Measurements from ENCODE around the gene UGT2B15.
"Not testable (repeated sequence)": the region's sequence is repeated elsewhere in the genome, so short reads cannot be mapped to it uniquely, and the experiment has no call there.

Gene UGT2B15

DNA sequence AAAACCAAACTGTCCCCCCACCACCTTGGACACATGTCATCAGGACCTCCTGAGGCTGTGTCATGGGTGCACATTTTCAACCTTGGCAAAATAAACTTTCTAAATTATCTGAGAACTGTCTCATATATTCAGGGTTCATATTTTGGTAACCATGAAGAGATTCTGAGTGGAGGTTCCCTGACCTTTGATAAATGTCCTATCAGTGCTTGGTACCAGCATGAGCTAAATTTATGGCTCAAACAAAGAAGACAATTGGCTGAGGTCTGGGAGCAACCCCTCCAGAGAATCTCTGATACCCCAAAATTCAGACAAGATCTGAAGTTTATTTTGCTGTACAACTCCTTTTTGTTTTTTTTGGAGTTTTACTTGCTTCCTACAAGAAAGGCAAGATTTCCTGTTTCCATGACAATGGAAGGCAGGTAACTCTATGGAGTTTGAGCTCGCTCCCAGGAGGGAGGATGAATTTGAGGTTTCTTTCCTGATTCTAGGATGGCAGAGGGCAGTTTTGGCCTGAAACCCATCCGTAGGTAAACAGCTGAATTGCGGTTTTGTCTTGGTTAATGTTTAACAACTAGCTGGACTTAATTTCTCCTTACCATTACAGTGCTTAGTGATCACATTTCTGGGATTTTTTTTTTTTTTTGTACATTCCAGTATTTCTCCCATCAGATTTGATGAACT, 14.5 kb downstream of the UGT2B15 start:
- Histone ChIP-seq H3K4me2 (no peak overlapping the region), H3K4me3 (no peak overlapping the region), H3K27ac (no peak overlapping the region), H3K9ac (no peak overlapping the region), H3K4me1 (no peaks in the 10 kb centered on the region), H3K9me3 (replicated peaks in 1 of 11) (no peaks in the 10 kb centered on the region), H3K27me3 (no peaks in the 10 kb centered on the region), H3K36me3 (no peaks in the 10 kb centered on the region), H4K20me1 (no peaks in the 10 kb centered on the region)
- TF ChIP-seq Cebpa-rat (IDR thresholded peaks at IDR 0.05): no peak

DNA sequence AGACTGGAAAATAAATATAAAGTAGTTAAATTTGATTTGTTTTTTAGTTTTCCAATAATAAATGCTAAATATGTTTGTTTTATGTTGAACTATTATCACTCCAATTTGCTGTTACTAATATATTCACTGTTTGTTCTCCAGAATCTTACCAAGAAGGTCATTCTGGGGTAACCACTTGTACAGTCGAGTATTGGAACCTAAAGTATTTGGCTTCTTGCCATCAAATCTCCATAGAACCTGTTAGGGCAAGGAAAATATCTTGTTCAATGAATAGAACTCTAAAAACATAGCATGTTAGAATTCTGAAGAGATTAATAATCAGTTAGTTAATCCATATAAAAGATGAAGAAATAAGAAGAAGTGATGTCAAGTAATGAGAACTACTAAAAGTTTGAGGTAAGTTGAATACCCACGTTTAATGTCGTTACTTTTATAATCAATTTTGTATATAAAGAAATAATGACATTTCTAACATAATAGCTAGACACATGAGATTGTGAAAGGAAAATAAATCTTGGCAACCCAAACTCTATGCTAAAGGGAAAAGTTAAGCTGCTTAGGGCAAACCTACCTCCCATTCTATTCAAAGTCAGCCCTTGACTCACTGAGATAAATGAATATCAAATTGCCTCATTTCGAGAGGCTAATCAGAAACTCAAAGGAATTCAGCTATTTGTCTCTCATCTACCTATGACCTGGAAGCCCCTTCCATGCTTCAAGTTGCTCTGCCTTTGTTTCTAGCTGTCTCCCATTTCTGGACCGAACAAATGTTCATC, 15.3 kb downstream of the UGT2B15 start:
- Histone ChIP-seq H4K20me1 (no peaks in the 10 kb centered on the region), H3K27me3 (no peaks in the 10 kb centered on the region), H3K36me3 (no peaks in the 10 kb centered on the region), H3K4me3 (no peak overlapping the region), H3K27ac (no peak overlapping the region), H3K4me2 (no peak overlapping the region), H3K4me1 (no peaks in the 10 kb centered on the region), H3K9me3 (replicated peaks in 1 of 11) (no peaks in the 10 kb centered on the region), H3K9ac (no peak overlapping the region)
- no peak for TF ChIP-seq Cebpa-rat (IDR thresholded peaks at IDR 0.05)

DNA sequence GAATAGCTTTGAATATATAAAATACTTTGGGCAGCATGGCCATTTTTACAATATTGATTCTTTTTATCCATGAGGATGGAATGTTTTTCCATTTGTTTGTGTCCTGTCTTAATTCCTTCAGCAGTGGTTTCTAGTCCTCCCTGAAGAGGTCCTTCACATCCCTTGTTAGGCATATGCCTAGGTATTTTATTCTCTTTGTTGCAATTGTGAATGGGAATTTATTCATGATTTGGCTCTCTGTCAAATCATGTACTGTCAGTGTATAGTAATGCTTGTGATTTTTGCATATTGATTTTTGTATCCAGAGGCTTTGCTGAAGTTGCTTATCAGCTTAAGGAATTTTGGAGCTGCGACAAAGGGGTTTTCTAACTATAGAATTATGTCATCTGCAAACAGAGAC, 18.5 kb downstream of the UGT2B15 start:
- Histone ChIP-seq H3K4me1 (no peaks in the 10 kb centered on the region), H3K4me3 (no peak overlapping the region), H3K9ac (no peak overlapping the region), H3K36me3 (no peaks in the 10 kb centered on the region), H3K4me2 (no peak overlapping the region), H3K9me3 (replicated peaks in 1 of 11) (no peaks in the 10 kb centered on the region), H4K20me1 (no peaks in the 10 kb centered on the region), H3K27me3 (no peaks in the 10 kb centered on the region), H3K27ac (no peak overlapping the region)
- TF ChIP-seq Cebpa-rat (IDR thresholded peaks at IDR 0.05): no peak

GRCh38 chr4:68630371-68630770, 40.1 kb downstream of the UGT2B15 start:
- Histone ChIP-seq H3K4me2 (no peak overlapping the region), H4K20me1 (no peaks in the 10 kb centered on the region), H3K4me3 (no peak overlapping the region), H3K27me3 (no peaks in the 10 kb centered on the region), H3K9ac (no peak overlapping the region), H3K9me3 (replicated peaks in 1 of 11) (no peaks in the 10 kb centered on the region), H3K36me3 (no peaks in the 10 kb centered on the region), H3K27ac (no peak overlapping the region), H3K4me1 (no peaks in the 10 kb centered on the region)
- TF ChIP-seq Cebpa-rat (IDR thresholded peaks at IDR 0.05): no peak

- H4K20me1 ChIP-seq; H3K4me1 ChIP-seq; H3K4me3 ChIP-seq; H3K27ac ChIP-seq; H3K9ac ChIP-seq; H3K4me2 ChIP-seq; H3K27me3 ChIP-seq; H3K9me3 ChIP-seq (replicated peaks in 1 of 11); H3K36me3 ChIP-seq: not testable (repeated sequence)
Measured at GRCh38 chr4:68622731-68623130, 47.7 kb downstream of the UGT2B15 start.

GRCh38 chr4:68617003-68617698, 53.3 kb downstream of the UGT2B15 start:
- Histone ChIP-seq H4K20me1 (no peaks in the 10 kb centered on the region), H3K36me3 (no peaks in the 10 kb centered on the region), H3K27me3 (no peaks in the 10 kb centered on the region), H3K4me3 (no peak overlapping the region), H3K4me1 (no peaks in the 10 kb centered on the region), H3K4me2 (no peak overlapping the region), H3K9ac (no peak overlapping the region), H3K27ac (no peak overlapping the region), H3K9me3 (replicated peaks in 1 of 11) (no peaks in the 10 kb centered on the region)
- no peak for TF ChIP-seq Cebpa-rat (IDR thresholded peaks at IDR 0.05)

GRCh38 chr4:68615699-68616422, 54.6 kb downstream of the UGT2B15 start:
- Histone ChIP-seq H4K20me1 (no peaks in the 10 kb centered on the region), H3K4me2 (no peak overlapping the region), H3K9ac (no peak overlapping the region), H3K4me3 (no peak overlapping the region), H3K4me1 (no peaks in the 10 kb centered on the region), H3K9me3 (replicated peaks in 1 of 11) (no peaks in the 10 kb centered on the region), H3K27ac (no peak overlapping the region), H3K27me3 (no peaks in the 10 kb centered on the region), H3K36me3 (no peaks in the 10 kb centered on the region)
- no peak for TF ChIP-seq Cebpa-rat (IDR thresholded peaks at IDR 0.05)

GRCh38 chr4:68613752-68614151, 56.7 kb downstream of the UGT2B15 start:
- Histone ChIP-seq H3K9ac (no peak overlapping the region), H4K20me1 (no peaks in the 10 kb centered on the region), H3K4me2 (no peak overlapping the region), H3K27me3 (no peaks in the 10 kb centered on the region), H3K36me3 (no peaks in the 10 kb centered on the region), H3K27ac (no peak overlapping the region), H3K9me3 (replicated peaks in 1 of 11) (no peaks in the 10 kb centered on the region), H3K4me1 (no peaks in the 10 kb centered on the region), H3K4me3 (no peak overlapping the region)
- no peak for TF ChIP-seq Cebpa-rat (IDR thresholded peaks at IDR 0.05)

GRCh38 chr4:68606240-68606639, 64.2 kb downstream of the UGT2B15 start:
- H3K4me3 ChIP-seq: no peak overlapping the region
- no peaks in the 10 kb centered on the region for H3K9me3 ChIP-seq (replicated peaks in 1 of 11)
- H3K4me1 ChIP-seq: no peaks in the 10 kb centered on the region
- no peak overlapping the region for H3K9ac ChIP-seq
- H3K4me2 ChIP-seq: no peak overlapping the region
- H3K27me3 ChIP-seq: no peaks in the 10 kb centered on the region
- H3K36me3 ChIP-seq: no peaks in the 10 kb centered on the region
- H3K27ac ChIP-seq: no peak overlapping the region
- TF ChIP-seq Cebpa-rat (IDR thresholded peaks at IDR 0.05): no peak
- H4K20me1 ChIP-seq: no peaks in the 10 kb centered on the region
